Suprapubic skin (tissue), 3 donors: ENCODE data around the gene BLCAP.

ENCODE experiments used
- POLR2A ChIP-seq, 2 donors: fragments of 450-650 bp; IDR thresholded peaks; one replicate each; pipeline ENCODE4 v1.6.1; 2017; ENCODE audit warnings: antibody characterized with exemption in 2 of 2, mild to moderate bottlenecking in 2 of 2, moderate library complexity in 2 of 2
- TF ChIP-seq, protein P1 (sequence below), 2 donors: fragments of 200-600 bp in 1 of 2; fragments of 450-650 bp in 1 of 2; sonication (generic) in 1 of 2; IDR thresholded peaks; one replicate each; pipeline ENCODE4 v1.5.1; 2016 to 2019; ENCODE audit warnings: antibody characterized with exemption in 2 of 2, mild to moderate bottlenecking in 1 of 2, moderate library complexity in 1 of 2

DNA sequence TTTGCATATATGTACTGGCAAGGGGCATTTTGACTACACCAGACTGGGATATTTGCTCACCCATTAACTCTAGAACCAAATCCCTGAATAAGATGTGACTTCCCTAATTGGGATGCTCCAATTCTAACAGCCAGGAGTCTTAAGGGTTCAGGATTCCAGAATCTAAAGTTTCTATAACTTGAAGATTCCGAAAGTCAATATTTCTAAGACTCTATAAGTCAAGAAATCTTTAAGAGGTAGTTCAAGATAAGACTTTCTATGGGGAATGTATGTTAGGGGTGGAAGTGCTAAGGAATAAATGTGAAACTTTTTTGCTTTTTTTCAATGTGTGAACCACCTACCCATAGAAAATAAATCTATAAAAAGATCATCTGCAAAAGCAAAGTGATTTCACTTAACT, 42.7 kb upstream of the BLCAP start:
- TF ChIP-seq, protein P1, sequence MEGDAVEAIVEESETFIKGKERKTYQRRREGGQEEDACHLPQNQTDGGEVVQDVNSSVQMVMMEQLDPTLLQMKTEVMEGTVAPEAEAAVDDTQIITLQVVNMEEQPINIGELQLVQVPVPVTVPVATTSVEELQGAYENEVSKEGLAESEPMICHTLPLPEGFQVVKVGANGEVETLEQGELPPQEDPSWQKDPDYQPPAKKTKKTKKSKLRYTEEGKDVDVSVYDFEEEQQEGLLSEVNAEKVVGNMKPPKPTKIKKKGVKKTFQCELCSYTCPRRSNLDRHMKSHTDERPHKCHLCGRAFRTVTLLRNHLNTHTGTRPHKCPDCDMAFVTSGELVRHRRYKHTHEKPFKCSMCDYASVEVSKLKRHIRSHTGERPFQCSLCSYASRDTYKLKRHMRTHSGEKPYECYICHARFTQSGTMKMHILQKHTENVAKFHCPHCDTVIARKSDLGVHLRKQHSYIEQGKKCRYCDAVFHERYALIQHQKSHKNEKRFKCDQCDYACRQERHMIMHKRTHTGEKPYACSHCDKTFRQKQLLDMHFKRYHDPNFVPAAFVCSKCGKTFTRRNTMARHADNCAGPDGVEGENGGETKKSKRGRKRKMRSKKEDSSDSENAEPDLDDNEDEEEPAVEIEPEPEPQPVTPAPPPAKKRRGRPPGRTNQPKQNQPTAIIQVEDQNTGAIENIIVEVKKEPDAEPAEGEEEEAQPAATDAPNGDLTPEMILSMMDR (IDR thresholded peaks at IDR 0.05), result no peak
- no peak for TF ChIP-seq POLR2A (IDR thresholded peaks at IDR 0.05)
